Left ventricle myocardium superior (tissue), 1 donor: Measurements from ENCODE around the gene EPPIN. TPM values are rescaled to one million over a fixed set of nuclear protein-coding genes. Genes with fewer than 3 reads are reported as not detected.

ENCODE experiments used
- ATAC-seq: fragments of 200-7000 bp; cut with Tn5 transposase; one replicate; pipeline ENCODE4 v1.9.1; 2020; ENCODE audit warnings: mild to moderate bottlenecking, moderate library complexity
- DNase-seq: peaks from one replicate; pipeline ENCODE4 v3.0.0-alpha.2; 2020
- intact Hi-C: fragments of 100-400 bp; cut with micrococcal nuclease; formaldehyde crosslinking; loops from one replicate; pipeline ENCODE4 v1.11.0; 2022
- total RNA-seq: library from RNA; stranded (reverse); fragmentation: NEBNext Ultra II Directional; extraction: Animal tissue kit (Norgen Biotek cat#: 25700); gene quantifications from one replicate; pipeline ENCODE4 v1.2.1, GENCODE V29; 2021
- donor health status: DM: no; HTN: yes; CAD: no; lungs with severe emphysema.

The EPPIN gene
- total RNA-seq, 1 donor from 2014 or later: not detected

- DNase-seq (no peak), ATAC-seq (no peak)
- intact Hi-C loops: no loop called here
These were observed 1.3 kb downstream of the EPPIN start for GRCh38 chr20:45545754-45546453.

- DNase-seq: no peak
- ATAC-seq: no peak
- intact Hi-C loops: no loop called here
These were observed 1.9 kb downstream of the EPPIN start for GRCh38 chr20:45545351-45545750.

GRCh38 chr20:45539382-45539781 is 7.8 kb downstream of the EPPIN start, which contains the start of gene WFDC6:
Gene WFDC6 (minus strand): TSS chr20:45539482. CDS start chr20:45539407, 75 bp downstream.
- intact Hi-C loops: no loop called here
- ATAC-seq: no peak
- DNase-seq: no peak

- DNase-seq: no peak
- intact Hi-C loops: no loop called here
These were observed 8.9 kb downstream of the EPPIN start for GRCh38 chr20:45538209-45538799.

GRCh38 chr20:45527294-45527693 is 19.9 kb downstream of the EPPIN start:
- intact Hi-C loops: no loop called here
- ATAC-seq (no peak), DNase-seq (no peak)

More at GRCh38 chr20:45538209-45538799, 8.9 kb downstream of the EPPIN start:
- no peak for ATAC-seq

- DNase-seq (no peak), ATAC-seq (no peak)
- intact Hi-C loops: no loop called here
These were observed 23.4 kb downstream of the EPPIN start for GRCh38 chr20:45523821-45524220.

GRCh38 chr20:45518282-45518681 is 28.9 kb downstream of the EPPIN start:
- intact Hi-C loops: no loop called here
- no peak for ATAC-seq

GRCh38 chr20:45515147-45515913 is 31.9 kb downstream of the EPPIN start, which contains the start of gene SPINT3:
Gene SPINT3 (minus strand): TSS chr20:45515622. CDS start chr20:45515608, 14 bp downstream.
- DNase-seq: no peak
- intact Hi-C loops: no loop called here
- no peak for ATAC-seq

More at GRCh38 chr20:45518282-45518681, 28.9 kb downstream of the EPPIN start:
- DNase-seq: no peak

- ATAC-seq (no peak), DNase-seq (no peak)
- intact Hi-C loops: no loop called here
These were observed 36.8 kb downstream of the EPPIN start for GRCh38 chr20:45510242-45510862.

- no peak for DNase-seq
- intact Hi-C loops: no loop called here
- no peak for ATAC-seq
These were observed 38.1 kb downstream of the EPPIN start for GRCh38 chr20:45509091-45509490.

- ATAC-seq (no peak), DNase-seq (no peak)
- intact Hi-C loops: no loop called here
These were observed 38.9 kb downstream of the EPPIN start for GRCh38 chr20:45508068-45508886.

- DNase-seq: no peak
- intact Hi-C loops: no loop called here
- no peak for ATAC-seq
These were observed 40.0 kb downstream of the EPPIN start for GRCh38 chr20:45507011-45507820.

GRCh38 chr20:45506398-45506797 is 40.8 kb downstream of the EPPIN start:
- intact Hi-C loops: no loop called here
- ATAC-seq (no peak), DNase-seq (no peak)

- ATAC-seq (no peak), DNase-seq (no peak)
- intact Hi-C loops: no loop called here
These were observed 43.8 kb downstream of the EPPIN start for GRCh38 chr20:45503403-45503802.

GRCh38 chr20:45502561-45502960 is 44.6 kb downstream of the EPPIN start:
- ATAC-seq (no peak), DNase-seq (no peak)
- intact Hi-C loops: no loop called here

- DNase-seq: no peak
- intact Hi-C loops: no loop called here
- ATAC-seq: no peak
These were observed 45.6 kb downstream of the EPPIN start for GRCh38 chr20:45501600-45501999.

- no peak for DNase-seq
- ATAC-seq: no peak
- intact Hi-C loops: no loop called here
These were observed 47.2 kb downstream of the EPPIN start for GRCh38 chr20:45500022-45500421.

GRCh38 chr20:45497971-45498494 is 49.2 kb downstream of the EPPIN start:
- ATAC-seq (no peak), DNase-seq (no peak)
- intact Hi-C loops: no loop called here
